ENCODE results near the gene CHGA.

The CHGA gene

GRCh38 chr14:92945544-92945943 is 22.6 kb downstream of the CHGA start:
- Histone ChIP-seq H3K9ac (ENCODE audit: low read depth, low read length, poor library complexity, severe bottlenecking) (no peak overlapping the region), H3K4me1 (ENCODE audit: insufficient read depth, low read length, poor library complexity, severe bottlenecking) (no peaks in the 10 kb centered on the region), H3K9me2 (replicated peaks; ENCODE audit: low read depth, low read length) (no peaks in the 10 kb centered on the region), H3K36me3 (ENCODE audit: insufficient read depth, low read length) (peaks cover 29% of the 10 kb centered on the region; the same call in 1 of the 2 replicates), H3K27me3 (ENCODE audit: insufficient read depth, low read length, poor library complexity, severe bottlenecking) (no peaks in the 10 kb centered on the region), H3K4me3 (ENCODE audit: low read length, poor library complexity, severe bottlenecking) (no peak overlapping the region), H3K4me2 (ENCODE audit: low read depth, low read length, poor library complexity, severe bottlenecking) (no peak overlapping the region), H3K9me3 (ENCODE audit: insufficient read depth, low read depth, low read length) (no peaks in the 10 kb centered on the region), H4K20me1 (ENCODE audit: insufficient read depth, low read length, poor library complexity, severe bottlenecking) (no peaks in the 10 kb centered on the region), H3K79me2 (ENCODE audit: insufficient read depth, low read length) (no peaks in the 10 kb centered on the region), H3F3A (ENCODE audit: low read depth) (no peaks in the 10 kb centered on the region), H2AFZ (ENCODE audit: low read length) (no peak overlapping the region)
- no peak for TF ChIP-seq EZH2phosphoT487 (IDR thresholded peaks at IDR 0.05; ENCODE audit: borderline replicate concordance)
- no peak for TF ChIP-seq CTCF (conservative IDR thresholded peaks at IDR 0.05; ENCODE audit: low read length)

- H3K9me3 ChIP-seq (ENCODE audit: insufficient read depth, low read depth, low read length), result no peaks in the 10 kb centered on the region
- H3K27me3 ChIP-seq (ENCODE audit: insufficient read depth, low read length, poor library complexity, severe bottlenecking), result no peaks in the 10 kb centered on the region
- H2AFZ ChIP-seq (ENCODE audit: low read length), result no peak overlapping the region
- no peak for TF ChIP-seq EZH2phosphoT487 (IDR thresholded peaks at IDR 0.05; ENCODE audit: borderline replicate concordance)
- no peak for TF ChIP-seq CTCF (conservative IDR thresholded peaks at IDR 0.05; ENCODE audit: low read length)
- no peak overlapping the region for H3K4me2 ChIP-seq (ENCODE audit: low read depth, low read length, poor library complexity, severe bottlenecking)
- no peaks in the 10 kb centered on the region for H4K20me1 ChIP-seq (ENCODE audit: insufficient read depth, low read length, poor library complexity, severe bottlenecking)
- no peaks in the 10 kb centered on the region for H3F3A ChIP-seq (ENCODE audit: low read depth)
- no peak overlapping the region for H3K4me3 ChIP-seq (ENCODE audit: low read length, poor library complexity, severe bottlenecking)
- no peaks in the 10 kb centered on the region for H3K4me1 ChIP-seq (ENCODE audit: insufficient read depth, low read length, poor library complexity, severe bottlenecking)
- no peak overlapping the region for H3K9ac ChIP-seq (ENCODE audit: low read depth, low read length, poor library complexity, severe bottlenecking)
- H3K9me2 ChIP-seq (replicated peaks; ENCODE audit: low read depth, low read length), result no peaks in the 10 kb centered on the region
- peaks cover 35% of the 10 kb centered on the region; the same call in 1 of the 2 replicates for H3K36me3 ChIP-seq (ENCODE audit: insufficient read depth, low read length)
- H3K79me2 ChIP-seq (ENCODE audit: insufficient read depth, low read length), result no peaks in the 10 kb centered on the region
These were observed 23.3 kb downstream of the CHGA start for GRCh38 chr14:92945959-92946846.

GRCh38 chr14:92946847-92947545 is 24.0 kb downstream of the CHGA start:
- H3K79me2 ChIP-seq (ENCODE audit: insufficient read depth, low read length), result no peaks in the 10 kb centered on the region
- no peaks in the 10 kb centered on the region for H3K4me1 ChIP-seq (ENCODE audit: insufficient read depth, low read length, poor library complexity, severe bottlenecking)
- H3K9me3 ChIP-seq (ENCODE audit: insufficient read depth, low read depth, low read length), result no peaks in the 10 kb centered on the region
- H2AFZ ChIP-seq (ENCODE audit: low read length), result no peak overlapping the region
- H3F3A ChIP-seq (ENCODE audit: low read depth), result no peaks in the 10 kb centered on the region
- H3K36me3 ChIP-seq (ENCODE audit: insufficient read depth, low read length), result peaks cover 39% of the 10 kb centered on the region; the same call in 1 of the 2 replicates
- no peaks in the 10 kb centered on the region for H3K27me3 ChIP-seq (ENCODE audit: insufficient read depth, low read length, poor library complexity, severe bottlenecking)
- no peaks in the 10 kb centered on the region for H4K20me1 ChIP-seq (ENCODE audit: insufficient read depth, low read length, poor library complexity, severe bottlenecking)
- no peak overlapping the region for H3K9ac ChIP-seq (ENCODE audit: low read depth, low read length, poor library complexity, severe bottlenecking)
- TF ChIP-seq CTCF (conservative IDR thresholded peaks at IDR 0.05; ENCODE audit: low read length), result no peak
- no peak overlapping the region for H3K4me3 ChIP-seq (ENCODE audit: low read length, poor library complexity, severe bottlenecking)
- H3K4me2 ChIP-seq (ENCODE audit: low read depth, low read length, poor library complexity, severe bottlenecking), result no peak overlapping the region
- H3K9me2 ChIP-seq (replicated peaks; ENCODE audit: low read depth, low read length), result no peaks in the 10 kb centered on the region
